B cell (primary cell): ENCODE results near the gene TGOLN2.
"Not testable (repeated sequence)": the region's sequence is repeated elsewhere in the genome, so short reads cannot be mapped to it uniquely, and the experiment has no call there.

Experiments used
- EZH2 ChIP-seq: IDR thresholded peaks from 2 replicates; pipeline ENCODE4 v1.6.1; 2012; ENCODE audit warnings: borderline replicate concordance, low read depth, mild to moderate bottlenecking, moderate library complexity, low read length; ENCODE audit not compliant: insufficient read depth, poor library complexity, severe bottlenecking
- TF ChIP-seq, protein P1 (sequence below): fragments of 200-600 bp; IDR thresholded peaks from one replicate; pipeline ENCODE4 v1.8.0; 2022; ENCODE audit warnings: antibody characterized with exemption, mild to moderate bottlenecking

DNA sequence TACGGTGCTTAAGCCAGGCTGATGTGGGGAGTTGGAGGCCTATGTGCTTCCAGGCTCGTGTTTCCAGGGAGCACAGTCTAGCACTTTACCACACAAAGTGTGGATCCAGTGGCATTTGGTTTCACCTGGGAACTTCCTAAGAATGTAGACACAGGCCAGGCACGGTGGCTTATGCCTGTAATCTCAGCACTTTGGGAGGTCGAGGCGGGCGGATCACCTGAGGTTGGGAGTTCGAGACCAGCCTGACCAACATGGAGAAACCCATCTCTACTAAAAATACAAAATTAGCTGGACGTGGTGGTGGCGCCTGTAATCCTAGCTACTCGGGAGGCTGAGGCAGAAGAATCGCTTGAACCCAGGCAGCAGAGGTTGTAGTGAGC is 3.8 kb downstream of the TGOLN2 start:
- TF ChIP-seq, protein P1, sequence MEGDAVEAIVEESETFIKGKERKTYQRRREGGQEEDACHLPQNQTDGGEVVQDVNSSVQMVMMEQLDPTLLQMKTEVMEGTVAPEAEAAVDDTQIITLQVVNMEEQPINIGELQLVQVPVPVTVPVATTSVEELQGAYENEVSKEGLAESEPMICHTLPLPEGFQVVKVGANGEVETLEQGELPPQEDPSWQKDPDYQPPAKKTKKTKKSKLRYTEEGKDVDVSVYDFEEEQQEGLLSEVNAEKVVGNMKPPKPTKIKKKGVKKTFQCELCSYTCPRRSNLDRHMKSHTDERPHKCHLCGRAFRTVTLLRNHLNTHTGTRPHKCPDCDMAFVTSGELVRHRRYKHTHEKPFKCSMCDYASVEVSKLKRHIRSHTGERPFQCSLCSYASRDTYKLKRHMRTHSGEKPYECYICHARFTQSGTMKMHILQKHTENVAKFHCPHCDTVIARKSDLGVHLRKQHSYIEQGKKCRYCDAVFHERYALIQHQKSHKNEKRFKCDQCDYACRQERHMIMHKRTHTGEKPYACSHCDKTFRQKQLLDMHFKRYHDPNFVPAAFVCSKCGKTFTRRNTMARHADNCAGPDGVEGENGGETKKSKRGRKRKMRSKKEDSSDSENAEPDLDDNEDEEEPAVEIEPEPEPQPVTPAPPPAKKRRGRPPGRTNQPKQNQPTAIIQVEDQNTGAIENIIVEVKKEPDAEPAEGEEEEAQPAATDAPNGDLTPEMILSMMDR = not testable (repeated sequence)
- TF ChIP-seq EZH2 = not testable (repeated sequence)
